Endodermal cell (in vitro differentiated cells): Measurements from ENCODE around the gene AKNAD1. TPM values are rescaled to one million over a fixed set of nuclear protein-coding genes. Genes with fewer than 3 reads are reported as not detected.

ENCODE experiments used
- DNase-seq: peaks from one replicate; pipeline ENCODE4 v3.0.0-alpha.2; 2017
- H3K27ac ChIP-seq: 2 replicates; pipeline ENCODE4 v1.5.1; 2013; ENCODE audit warnings: mild to moderate bottlenecking, low read depth, low read length, moderate library complexity
- H3K27me3 ChIP-seq: 2 replicates; pipeline ENCODE4 v1.6.1; 2013; ENCODE audit warnings: mild to moderate bottlenecking, low read length, moderate library complexity; ENCODE audit not compliant: insufficient read depth, control insufficient read depth, poor library complexity, severe bottlenecking
- H3K36me3 ChIP-seq: 2 replicates; pipeline ENCODE4 v1.7.0; 2013; ENCODE audit warnings: mild to moderate bottlenecking, low read length, moderate library complexity; ENCODE audit not compliant: control insufficient read depth, insufficient read depth
- H3K4me1 ChIP-seq: one replicate; pipeline ENCODE4 v1.7.0; 2013; ENCODE audit warnings: low read length; ENCODE audit not compliant: control insufficient read depth, insufficient read depth
- H3K4me3 ChIP-seq: 2 replicates; pipeline ENCODE4 v1.5.1; 2013; ENCODE audit warnings: mild to moderate bottlenecking, low read length, moderate library complexity
- H3K9ac ChIP-seq: 2 replicates; pipeline ENCODE4 v1.6.1; 2013; ENCODE audit warnings: mild to moderate bottlenecking, low read length, moderate library complexity; ENCODE audit not compliant: poor library complexity, severe bottlenecking; ENCODE audit errors: extremely low read depth
- H3K9me3 ChIP-seq: 2 replicates; pipeline ENCODE4 v1.6.1; 2013; ENCODE audit warnings: mild to moderate bottlenecking, low read length, moderate library complexity; ENCODE audit not compliant: control insufficient read depth
- H3K27ac Mint-ChIP-seq: 2 replicates; pipeline ENCODE4 v1.8.0; 2020; ENCODE audit warnings: mixed read lengths
- H3K27me3 Mint-ChIP-seq: 2 replicates; pipeline ENCODE4 v1.8.0; 2021; ENCODE audit warnings: mild to moderate bottlenecking, mixed read lengths; ENCODE audit not compliant: insufficient read depth
- H3K36me3 Mint-ChIP-seq: 2 replicates; pipeline ENCODE4 v1.8.0; 2020; ENCODE audit warnings: low read depth, mixed read lengths
- H3K4me1 Mint-ChIP-seq: 2 replicates; pipeline ENCODE4 v1.8.0; 2020; ENCODE audit warnings: mixed read lengths
- H3K4me3 Mint-ChIP-seq: 2 replicates; pipeline ENCODE4 v1.8.0; 2020; ENCODE audit warnings: mild to moderate bottlenecking, moderate library complexity, mixed read lengths
- H3K9me3 Mint-ChIP-seq: 2 replicates; pipeline ENCODE4 v1.8.0; 2020; ENCODE audit warnings: mild to moderate bottlenecking, mixed read lengths
- CTCF ChIP-seq: fragments of 200-600 bp; sonication (generic); conservative IDR thresholded peaks from 2 replicates; pipeline ENCODE4 v1.5.0; 2021; ENCODE audit warnings: antibody characterized with exemption, mild to moderate bottlenecking
- WGBS, 2 experiments: methylation state at CpG; one replicate each; pipeline versions ENCODE4 v1.1.5 to v1.1.7; 2013; ENCODE audit warnings: missing lambda C conversion rate in 2 of 2, mixed read lengths in 1 of 2; ENCODE audit not compliant: insufficient coverage in 1 of 2, insufficient read length in 1 of 2; 5-methylcytosine and 5-hydroxymethylcytosine counted together
- total RNA-seq, 2 donors: library from RNA; stranded (reverse); fragmentation: NEBNext Ultra II Directional in 1 of 2; extraction: Animal tissue kit (Norgen Biotek cat#: 25700) in 1 of 2; gene quantifications; 2 replicates in 1 of 2; 3 replicates in 1 of 2; pipeline ENCODE4 v1.2.1, GENCODE V29; 2021

The AKNAD1 gene
- total RNA-seq, 2 donors from 2014 or later, result 0.20 to 2.0 TPM

GRCh38 chr1:108779455-108779854 lies 77.4 kb downstream of the AKNAD1 start:
- no peaks in the 10 kb centered on the region for H3K27me3 Mint-ChIP-seq
- peaks cover 88% of the 10 kb centered on the region for H3K36me3 ChIP-seq
- H3K4me1 ChIP-seq, result no peaks in the 10 kb centered on the region
- H3K27ac Mint-ChIP-seq, result no peak overlapping the region
- no peaks in the 10 kb centered on the region for H3K4me1 Mint-ChIP-seq
- DNase-seq, result no peak
- peaks cover 67% of the 10 kb centered on the region for H3K36me3 Mint-ChIP-seq
- H3K27me3 ChIP-seq, result no peaks in the 10 kb centered on the region
- peaks cover 16% of the 10 kb centered on the region for H3K9me3 Mint-ChIP-seq
- TF ChIP-seq CTCF, result no peak
- H3K9me3 ChIP-seq, result peaks cover 35% of the 10 kb centered on the region
- H3K27ac ChIP-seq, result no peak overlapping the region
- no peak overlapping the region for H3K4me3 ChIP-seq
- no peak overlapping the region for H3K9ac ChIP-seq
- no peak overlapping the region for H3K4me3 Mint-ChIP-seq

GRCh38 chr1:108777839-108778238 lies 79.1 kb downstream of the AKNAD1 start:
- H3K9ac ChIP-seq, result no peak overlapping the region
- Mint-ChIP-seq H3K27me3 (no peaks in the 10 kb centered on the region), H3K36me3 (peaks cover 61% of the 10 kb centered on the region), H3K4me3 (no peak overlapping the region), H3K9me3 (peaks cover 3% of the 10 kb centered on the region), H3K4me1 (no peaks in the 10 kb centered on the region), H3K27ac (no peak overlapping the region)
- H3K36me3 ChIP-seq, result peaks cover 86% of the 10 kb centered on the region
- no peaks in the 10 kb centered on the region for H3K4me1 ChIP-seq
- peaks cover 19% of the 10 kb centered on the region for H3K9me3 ChIP-seq
- H3K4me3 ChIP-seq, result no peak overlapping the region
- H3K27ac ChIP-seq, result no peak overlapping the region
- H3K27me3 ChIP-seq, result no peaks in the 10 kb centered on the region
- no peak for TF ChIP-seq CTCF
- DNase-seq, result no peak

- no peaks in the 10 kb centered on the region for H3K9me3 ChIP-seq
- DNase-seq, result no peak
- 88% methylated on average over 3 of the region's 3 CpGs; no CpG with 5 or more reads in 1 of the 2 experiments for WGBS, 2 experiments
- Mint-ChIP-seq H3K27me3 (no peaks in the 10 kb centered on the region), H3K4me3 (no peak overlapping the region), H3K36me3 (peaks cover 30% of the 10 kb centered on the region), H3K9me3 (no peaks in the 10 kb centered on the region), H3K4me1 (no peaks in the 10 kb centered on the region), H3K27ac (no peak overlapping the region)
- no peak overlapping the region for H3K4me3 ChIP-seq
- H3K27ac ChIP-seq, result no peak overlapping the region
- H3K9ac ChIP-seq, result no peak overlapping the region
- no peaks in the 10 kb centered on the region for H3K27me3 ChIP-seq
- peaks cover 3% of the 10 kb centered on the region for H3K4me1 ChIP-seq
- H3K36me3 ChIP-seq, result peaks cover 47% of the 10 kb centered on the region
- TF ChIP-seq CTCF, result no peak
Observed at GRCh38 chr1:108767708-108768107, 89.2 kb downstream of the AKNAD1 start.
